IPS-20b (cell line): ENCODE measurements around the gene PAQR5.

ENCODE experiments used
- H3K27ac ChIP-seq: one replicate; pipeline ENCODE4 v1.5.1; 2013; ENCODE audit warnings: low read length
- H3K27me3 ChIP-seq: 2 replicates; pipeline ENCODE4 v1.6.1; 2013; ENCODE audit warnings: mild to moderate bottlenecking, low read length, inconsistent platforms; ENCODE audit not compliant: insufficient read depth
- H3K36me3 ChIP-seq: 2 replicates; pipeline ENCODE4 v1.6.1; 2013; ENCODE audit warnings: low read depth, mild to moderate bottlenecking, inconsistent platforms, low read length, moderate library complexity; ENCODE audit not compliant: insufficient read depth
- H3K4me1 ChIP-seq: 2 replicates; pipeline ENCODE4 v1.6.1; 2013; ENCODE audit warnings: mild to moderate bottlenecking, control low read depth, inconsistent platforms, low read length, moderate library complexity; ENCODE audit not compliant: insufficient read depth
- H3K4me3 ChIP-seq: 2 replicates; pipeline ENCODE4 v1.5.1; 2013; ENCODE audit warnings: mild to moderate bottlenecking, low read length, inconsistent platforms
- H3K9ac ChIP-seq: 2 replicates; pipeline ENCODE4 v1.6.1; 2013; ENCODE audit warnings: low read depth, mild to moderate bottlenecking, inconsistent platforms, low read length, moderate library complexity
- H3K9me3 ChIP-seq: 2 replicates; pipeline ENCODE4 v1.6.1; 2013; ENCODE audit warnings: mild to moderate bottlenecking, low read depth, low read length, inconsistent platforms; ENCODE audit not compliant: insufficient read depth

Gene PAQR5

GRCh38 chr15:69417581-69417980 lies 118.9 kb downstream of the PAQR5 start:
- H3K27me3 ChIP-seq: no peaks in the 10 kb centered on the region
- no peak overlapping the region for H3K4me3 ChIP-seq

GRCh38 chr15:69421498-69421897 lies 122.8 kb downstream of the PAQR5 start:
- Histone ChIP-seq H3K27ac (no peak overlapping the region), H3K36me3 (peaks cover 94% of the 10 kb centered on the region), H3K27me3 (no peaks in the 10 kb centered on the region), H3K9me3 (no peaks in the 10 kb centered on the region), H3K4me1 (no peaks in the 10 kb centered on the region), H3K4me3 (no peak overlapping the region), H3K9ac (no peak overlapping the region)

More at GRCh38 chr15:69417581-69417980, 118.9 kb downstream of the PAQR5 start:
- Histone ChIP-seq H3K4me1 (peaks cover 2% of the 10 kb centered on the region; the same call in 1 of the 2 replicates), H3K9me3 (no peaks in the 10 kb centered on the region), H3K9ac (no peak overlapping the region), H3K36me3 (peaks cover 61% of the 10 kb centered on the region), H3K27ac (no peak overlapping the region)

GRCh38 chr15:69422336-69422895 lies 123.7 kb downstream of the PAQR5 start:
- Histone ChIP-seq H3K27me3 (no peaks in the 10 kb centered on the region), H3K9ac (no peak overlapping the region), H3K9me3 (no peaks in the 10 kb centered on the region), H3K4me1 (no peaks in the 10 kb centered on the region), H3K27ac (no peak overlapping the region), H3K36me3 (peaks cover 99% of the 10 kb centered on the region), H3K4me3 (no peak overlapping the region)

DNA sequence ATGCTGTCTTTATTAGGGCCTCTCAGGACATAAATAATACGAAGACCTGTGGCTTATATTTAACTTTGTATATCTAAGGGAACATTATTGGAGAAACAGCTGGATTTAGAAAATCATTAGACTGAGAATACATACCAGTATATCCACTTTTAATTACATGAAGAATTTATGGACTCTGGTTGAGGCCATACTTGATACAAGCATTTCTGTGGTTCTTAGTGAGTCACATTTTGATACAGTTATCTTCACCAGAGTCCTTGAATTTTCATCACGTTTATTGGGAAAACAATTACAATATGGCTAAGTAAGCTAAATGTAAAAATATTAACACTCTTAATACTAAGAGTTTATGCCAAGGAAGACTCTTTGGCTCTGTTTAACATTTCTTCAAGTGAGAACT lies 125.3 kb downstream of the PAQR5 start:
- Histone ChIP-seq H3K36me3 (peaks cover 99% of the 10 kb centered on the region), H3K4me1 (no peaks in the 10 kb centered on the region), H3K4me3 (no peak overlapping the region), H3K27ac (no peak overlapping the region), H3K27me3 (no peaks in the 10 kb centered on the region), H3K9me3 (no peaks in the 10 kb centered on the region), H3K9ac (no peak overlapping the region)

DNA sequence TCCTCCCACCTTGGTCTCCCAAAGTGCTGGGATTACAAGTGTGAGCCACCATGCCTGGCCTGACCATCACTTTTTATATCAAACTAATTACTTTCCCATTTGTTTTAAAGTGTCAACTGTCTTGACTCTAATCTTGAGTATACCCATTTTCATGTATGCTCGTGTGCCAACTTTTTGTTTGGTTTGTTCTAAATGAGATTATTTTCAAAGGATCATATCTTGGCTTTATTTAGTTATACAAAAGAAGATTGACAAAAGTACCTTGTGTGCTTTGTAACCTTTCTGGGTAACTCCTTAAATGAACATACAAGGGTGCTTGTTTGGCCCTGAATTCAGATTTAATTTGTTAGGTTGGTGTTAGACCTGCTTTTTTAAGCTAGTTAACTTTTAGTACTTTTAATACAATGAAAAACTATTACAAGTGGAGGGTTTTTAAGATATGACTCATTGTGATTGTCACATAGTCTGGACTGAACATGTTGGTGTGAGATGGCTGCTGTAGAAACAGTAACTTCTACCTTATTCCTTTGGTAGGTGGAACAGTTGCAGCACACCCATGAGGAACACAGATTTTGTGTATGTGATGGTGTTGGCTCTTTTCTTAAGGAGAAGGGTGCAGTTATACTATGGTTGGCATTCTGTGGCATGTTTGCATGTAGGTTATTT lies 126.2 kb downstream of the PAQR5 start:
- H3K9me3 ChIP-seq: no peaks in the 10 kb centered on the region
- no peak overlapping the region for H3K9ac ChIP-seq
- H3K36me3 ChIP-seq: peaks cover 99% of the 10 kb centered on the region
- no peaks in the 10 kb centered on the region for H3K4me1 ChIP-seq
- no peaks in the 10 kb centered on the region for H3K27me3 ChIP-seq
- H3K4me3 ChIP-seq: no peak overlapping the region
- H3K27ac ChIP-seq: no peak overlapping the region

DNA sequence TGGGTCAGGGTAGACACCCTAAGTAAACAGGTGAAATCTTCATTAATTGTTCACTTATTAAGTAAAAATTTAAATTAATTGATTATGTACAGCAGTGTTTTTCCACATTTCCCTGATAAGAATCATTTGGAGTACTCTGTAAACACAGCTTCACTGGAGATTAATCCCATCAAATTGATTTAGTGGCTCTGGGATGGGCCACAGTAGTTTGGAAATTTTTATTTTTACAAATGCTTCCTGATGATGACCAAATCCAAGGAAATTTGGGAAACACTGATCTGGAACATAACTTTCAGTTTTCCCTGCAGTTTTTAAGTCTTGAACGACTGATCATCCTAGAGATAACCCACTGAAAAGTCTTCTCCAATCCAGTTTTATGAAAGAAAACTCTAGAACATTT lies 135.1 kb downstream of the PAQR5 start:
- Histone ChIP-seq H3K9me3 (no peaks in the 10 kb centered on the region), H3K27ac (no peak overlapping the region), H3K36me3 (peaks cover 99% of the 10 kb centered on the region), H3K4me1 (no peaks in the 10 kb centered on the region), H3K9ac (no peak overlapping the region), H3K27me3 (no peaks in the 10 kb centered on the region), H3K4me3 (no peak overlapping the region)

- Histone ChIP-seq H3K4me3 (no peak overlapping the region), H3K9ac (no peak overlapping the region), H3K27ac (no peak overlapping the region), H3K36me3 (peaks cover 99% of the 10 kb centered on the region), H3K4me1 (no peaks in the 10 kb centered on the region), H3K9me3 (no peaks in the 10 kb centered on the region), H3K27me3 (no peaks in the 10 kb centered on the region)
Observed at GRCh38 chr15:69434238-69434637, 135.5 kb downstream of the PAQR5 start.

GRCh38 chr15:69434679-69435078 lies 136.0 kb downstream of the PAQR5 start:
- H3K4me1 ChIP-seq: no peaks in the 10 kb centered on the region
- H3K9ac ChIP-seq: no peak overlapping the region
- H3K27me3 ChIP-seq: no peaks in the 10 kb centered on the region
- H3K27ac ChIP-seq: no peak overlapping the region
- no peaks in the 10 kb centered on the region for H3K9me3 ChIP-seq
- H3K36me3 ChIP-seq: peaks cover 99% of the 10 kb centered on the region
- H3K4me3 ChIP-seq: no peak overlapping the region

- no peak overlapping the region for H3K27ac ChIP-seq
- H3K9me3 ChIP-seq: no peaks in the 10 kb centered on the region
- no peaks in the 10 kb centered on the region for H3K27me3 ChIP-seq
- no peaks in the 10 kb centered on the region for H3K4me1 ChIP-seq
- peaks cover 99% of the 10 kb centered on the region for H3K36me3 ChIP-seq
- no peak overlapping the region for H3K4me3 ChIP-seq
- H3K9ac ChIP-seq: no peak overlapping the region
Observed at GRCh38 chr15:69435985-69436384, 137.3 kb downstream of the PAQR5 start.

- no peaks in the 10 kb centered on the region for H3K4me1 ChIP-seq
- H3K9ac ChIP-seq: no peak overlapping the region
- H3K27me3 ChIP-seq: no peaks in the 10 kb centered on the region
- H3K9me3 ChIP-seq: no peaks in the 10 kb centered on the region
- H3K4me3 ChIP-seq: no peak overlapping the region
- no peak overlapping the region for H3K27ac ChIP-seq
- peaks cover 100% of the 10 kb centered on the region for H3K36me3 ChIP-seq
Observed at GRCh38 chr15:69436951-69437350, 138.2 kb downstream of the PAQR5 start.

- H3K9ac ChIP-seq: no peak overlapping the region
- no peak overlapping the region for H3K4me3 ChIP-seq
- H3K9me3 ChIP-seq: no peaks in the 10 kb centered on the region
- H3K27ac ChIP-seq: no peak overlapping the region
- peaks cover 98% of the 10 kb centered on the region for H3K36me3 ChIP-seq
- no peaks in the 10 kb centered on the region for H3K4me1 ChIP-seq
- H3K27me3 ChIP-seq: no peaks in the 10 kb centered on the region
Observed at GRCh38 chr15:69439623-69440022, 140.9 kb downstream of the PAQR5 start.

GRCh38 chr15:69443032-69443611 lies 144.4 kb downstream of the PAQR5 start:
- H3K9me3 ChIP-seq: no peaks in the 10 kb centered on the region
- no peak overlapping the region for H3K27ac ChIP-seq
- no peaks in the 10 kb centered on the region for H3K27me3 ChIP-seq
- peaks cover 98% of the 10 kb centered on the region for H3K36me3 ChIP-seq
- H3K4me3 ChIP-seq: no peak overlapping the region
- no peak overlapping the region for H3K9ac ChIP-seq
- H3K4me1 ChIP-seq: no peaks in the 10 kb centered on the region
